NCI-H1436 (cell line): Measurements from ENCODE around the gene CERT1.
A peak's percentile ranks its signal among the peaks of the same experiment; 100 is the strongest.
"Not testable (repeated sequence)": the region's sequence is repeated elsewhere in the genome, so short reads cannot be mapped to it uniquely, and the experiment has no call there.

Experiments
- DNase-seq: peaks from one replicate; lab custom pipeline; 2025; lab: John Stamatoyannopoulos, UW

The CERT1 gene

GRCh38 chr5:75511435-75512382, at the start of gene CERT1, which contains the start of gene POLK:
Gene CERT1, minus strand, starts transcription at chr5:75511629. Its CDS starts 422 bp downstream, at chr5:75511207.
Gene POLK, plus strand, starts transcription at chr5:75511891.
- peak; percentile 98 for DNase-seq

- DNase-seq = not testable (repeated sequence)
These were observed 49.2 kb upstream of the CERT1 start for GRCh38 chr5:75560655-75561054.

- DNase-seq = no peak
These were observed 47.7 kb upstream of the CERT1 start for GRCh38 chr5:75558981-75559632.

- DNase-seq = no peak
These were observed 46.8 kb upstream of the CERT1 start for GRCh38 chr5:75558221-75558620.

GRCh38 chr5:75553358-75553757, 41.9 kb upstream of the CERT1 start:
- no peak for DNase-seq

- no peak for DNase-seq
These were observed 41.3 kb upstream of the CERT1 start for GRCh38 chr5:75552764-75553163.

GRCh38 chr5:75551471-75551870, 40.0 kb upstream of the CERT1 start:
- no peak for DNase-seq

- DNase-seq = no peak
These were observed 39.2 kb upstream of the CERT1 start for GRCh38 chr5:75550597-75550996.

GRCh38 chr5:75547812-75548211, 36.4 kb upstream of the CERT1 start:
- DNase-seq = no peak

GRCh38 chr5:75546830-75547229, 35.4 kb upstream of the CERT1 start:
- no peak for DNase-seq

- no peak for DNase-seq
These were observed 33.7 kb upstream of the CERT1 start for GRCh38 chr5:75545131-75545530.

- no peak for DNase-seq
These were observed 26.8 kb upstream of the CERT1 start for GRCh38 chr5:75538211-75538610.

GRCh38 chr5:75536694-75537360, 25.4 kb upstream of the CERT1 start:
- DNase-seq = no peak

GRCh38 chr5:75536147-75536546, 24.7 kb upstream of the CERT1 start:
- DNase-seq = no peak

GRCh38 chr5:75534734-75535133, 23.3 kb upstream of the CERT1 start:
- DNase-seq = no peak

- DNase-seq = not testable (repeated sequence)
These were observed 22.3 kb upstream of the CERT1 start for GRCh38 chr5:75533716-75534115.

GRCh38 chr5:75532190-75532589, 20.8 kb upstream of the CERT1 start:
- no peak for DNase-seq

GRCh38 chr5:75529185-75529584, 17.8 kb upstream of the CERT1 start:
- no peak for DNase-seq

GRCh38 chr5:75526070-75526469, 14.6 kb upstream of the CERT1 start:
- no peak for DNase-seq

- DNase-seq = no peak
These were observed 13.9 kb upstream of the CERT1 start for GRCh38 chr5:75525344-75525743.

- no peak for DNase-seq
These were observed 13.2 kb upstream of the CERT1 start for GRCh38 chr5:75524591-75524990.

- DNase-seq = no peak
These were observed 12.6 kb upstream of the CERT1 start for GRCh38 chr5:75524071-75524470.

GRCh38 chr5:75523275-75523674, 11.8 kb upstream of the CERT1 start:
- no peak for DNase-seq
